GM12878 (cell line): ENCODE results near the gene KAT14. TPM values are rescaled to one million over a fixed set of nuclear protein-coding genes. Genes with fewer than 3 reads are reported as not detected.

Experiments used
- BMI1 ChIP-seq: fragments of 450-650 bp; IDR thresholded peaks from 2 replicates; pipeline ENCODE4 v1.6.1; 2016; ENCODE audit warnings: mild to moderate bottlenecking, moderate library complexity, borderline replicate concordance
- CREB1 ChIP-seq: IDR thresholded peaks from 2 replicates; pipeline ENCODE4 v1.6.1; 2012; ENCODE audit warnings: low read depth, mild to moderate bottlenecking, inconsistent platforms
- DPF2 ChIP-seq: fragments of 450-650 bp; IDR thresholded peaks from 2 replicates; pipeline ENCODE4 v1.6.1; 2017; ENCODE audit warnings: mild to moderate bottlenecking
- IRF3 ChIP-seq: fragments of 450-650 bp; IDR thresholded peaks from 2 replicates; pipeline ENCODE4 v1.6.1; 2014; ENCODE audit warnings: mild to moderate bottlenecking
- MYC ChIP-seq: IDR thresholded peaks from 2 replicates; pipeline ENCODE4 v1.6.1; 2011; ENCODE audit warnings: mild to moderate bottlenecking, low read length, moderate library complexity, inconsistent platforms; ENCODE audit not compliant: insufficient read depth, insufficient replicate concordance, insufficient read length, severe bottlenecking
- NFYB ChIP-seq: IDR thresholded peaks from 2 replicates; pipeline ENCODE4 v1.6.1; 2011; ENCODE audit warnings: low read depth, mild to moderate bottlenecking, low read length, improper control_type of control experiment, moderate library complexity; ENCODE audit not compliant: insufficient read depth
- NR2C1 ChIP-seq: fragments of 450-650 bp; IDR thresholded peaks from 2 replicates; pipeline ENCODE4 v1.6.1; 2017; ENCODE audit warnings: antibody characterized with exemption, mild to moderate bottlenecking, moderate library complexity
- PML ChIP-seq: IDR thresholded peaks from 2 replicates; pipeline ENCODE4 v1.6.1; 2012; ENCODE audit warnings: low read length, inconsistent platforms
- POLR2A ChIP-seq: IDR thresholded peaks from 2 replicates; pipeline ENCODE4 v1.6.1; 2011; ENCODE audit warnings: low read depth, mild to moderate bottlenecking, low read length
- POLR2AphosphoS5 ChIP-seq: IDR thresholded peaks from 2 replicates; pipeline ENCODE4 v1.6.1; 2011; ENCODE audit warnings: mild to moderate bottlenecking, low read length, inconsistent platforms
- RUNX3 ChIP-seq: IDR thresholded peaks from 2 replicates; pipeline ENCODE4 v1.6.1; 2012; ENCODE audit warnings: low read length, inconsistent platforms
- SPI1 ChIP-seq: IDR thresholded peaks from 2 replicates; pipeline ENCODE4 v1.6.1; 2011; ENCODE audit warnings: low read depth, mild to moderate bottlenecking, low read length, moderate library complexity, borderline replicate concordance; ENCODE audit not compliant: insufficient read depth
- TCF12 ChIP-seq: IDR thresholded peaks from 2 replicates; pipeline ENCODE4 v1.6.1; 2011; ENCODE audit warnings: low read depth, mild to moderate bottlenecking, low read length
- YBX1 ChIP-seq: fragments of 450-650 bp; IDR thresholded peaks from 2 replicates; pipeline ENCODE4 v1.6.1; 2016; ENCODE audit warnings: antibody characterized with exemption
- ZBTB33 ChIP-seq: fragments of 450-650 bp; IDR thresholded peaks from 2 replicates; pipeline ENCODE4 v1.6.1; 2017; ENCODE audit warnings: mild to moderate bottlenecking
- polyA plus RNA-seq, 11 experiments: library from polyadenylated mRNA; depleted of rRNA in 4 of 11; unstranded in 6 of 11; stranded (reverse) in 5 of 11; fragments of >200 nt; fragmentation: Nextera tagmentation in 4 of 11; fragmentation: Illumina TruSeq in 1 of 11; extraction: Ambion mirVana in 4 of 11; extraction: Trizol in 1 of 11; gene quantifications; 1 replicate in 1 of 11; 2 replicates in 10 of 11; pipeline versions ENCODE4 v1.2.1 to v1.2.3, GENCODE V29; 2011 to 2016; ENCODE audit warnings: inconsistent platforms in 2 of 11, missing spikeins in 2 of 11, low read depth in 1 of 11
- total RNA-seq, 4 experiments: library from RNA; depleted of rRNA in 3 of 4; stranded (reverse); fragments of >200 nt in 3 of 4; fragmentation: Illumina TruSeq in 1 of 4; extraction: Trizol in 1 of 4; gene quantifications; 2 replicates each; pipeline versions ENCODE4 v1.2.1 to v1.2.3, GENCODE V29; 2013 to 2021
- TF ChIP-seq, protein P1 (sequence below): fragments of 450-650 bp; IDR thresholded peaks from 2 replicates; pipeline ENCODE4 v1.6.1; 2017; ENCODE audit warnings: mild to moderate bottlenecking, moderate library complexity
- TF ChIP-seq, protein P2 (sequence below): fragments of 450-650 bp; IDR thresholded peaks from 2 replicates; pipeline ENCODE4 v1.6.1; 2016; ENCODE audit warnings: mild to moderate bottlenecking, moderate library complexity, borderline replicate concordance

Gene KAT14
- total and polyA plus RNA-seq, 10 of the 15 experiments (the other 5 are each of a cell fraction or from before 2014, with no cell fraction given), result 4.0 to 19.9 (median 13.9) TPM

DNA sequence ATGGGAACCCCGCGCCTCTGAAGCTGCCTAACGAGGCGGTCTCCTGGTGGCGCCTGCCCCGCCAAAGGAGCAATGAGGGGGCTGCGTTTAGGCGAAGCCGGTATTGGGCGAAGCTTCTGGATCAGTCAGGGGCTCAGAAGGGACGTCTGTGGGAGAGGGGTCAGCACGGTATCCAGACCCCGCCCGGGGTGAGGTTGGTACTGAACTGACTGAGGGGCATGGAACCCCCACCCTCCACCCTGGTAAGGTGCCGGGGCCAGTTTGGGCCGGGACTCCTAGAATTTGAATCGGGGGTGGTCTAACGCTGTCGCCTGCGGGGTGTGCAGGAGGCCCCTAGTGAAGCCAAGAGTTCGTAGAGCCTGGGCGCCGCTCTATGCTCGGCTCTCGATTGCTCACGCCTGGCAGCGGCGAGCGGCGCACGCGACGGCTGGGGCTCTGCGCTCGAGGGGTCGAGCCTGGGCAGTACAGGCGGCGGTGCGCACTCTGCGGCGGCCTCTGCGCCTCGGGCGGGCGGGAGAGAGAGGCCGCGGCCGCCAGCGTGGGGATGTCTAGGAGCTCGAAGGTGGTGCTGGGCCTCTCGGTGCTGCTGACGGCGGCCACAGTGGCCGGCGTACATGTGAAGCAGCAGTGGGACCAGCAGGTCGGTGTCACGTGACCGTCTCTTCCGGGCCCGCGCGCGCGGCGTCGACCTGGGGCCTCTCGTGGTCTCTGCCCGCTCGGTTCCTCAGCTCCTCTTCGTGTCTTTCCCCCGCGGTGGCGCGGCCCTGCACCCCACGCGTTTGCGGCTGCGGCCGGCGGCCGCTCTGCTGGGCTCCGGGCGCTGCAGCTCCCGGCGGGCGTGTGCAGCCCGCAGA is at the start of gene KAT14, which contains the start of gene PET117 (continued):
- no peak for TF ChIP-seq ZBTB33
- TF ChIP-seq, protein P1, sequence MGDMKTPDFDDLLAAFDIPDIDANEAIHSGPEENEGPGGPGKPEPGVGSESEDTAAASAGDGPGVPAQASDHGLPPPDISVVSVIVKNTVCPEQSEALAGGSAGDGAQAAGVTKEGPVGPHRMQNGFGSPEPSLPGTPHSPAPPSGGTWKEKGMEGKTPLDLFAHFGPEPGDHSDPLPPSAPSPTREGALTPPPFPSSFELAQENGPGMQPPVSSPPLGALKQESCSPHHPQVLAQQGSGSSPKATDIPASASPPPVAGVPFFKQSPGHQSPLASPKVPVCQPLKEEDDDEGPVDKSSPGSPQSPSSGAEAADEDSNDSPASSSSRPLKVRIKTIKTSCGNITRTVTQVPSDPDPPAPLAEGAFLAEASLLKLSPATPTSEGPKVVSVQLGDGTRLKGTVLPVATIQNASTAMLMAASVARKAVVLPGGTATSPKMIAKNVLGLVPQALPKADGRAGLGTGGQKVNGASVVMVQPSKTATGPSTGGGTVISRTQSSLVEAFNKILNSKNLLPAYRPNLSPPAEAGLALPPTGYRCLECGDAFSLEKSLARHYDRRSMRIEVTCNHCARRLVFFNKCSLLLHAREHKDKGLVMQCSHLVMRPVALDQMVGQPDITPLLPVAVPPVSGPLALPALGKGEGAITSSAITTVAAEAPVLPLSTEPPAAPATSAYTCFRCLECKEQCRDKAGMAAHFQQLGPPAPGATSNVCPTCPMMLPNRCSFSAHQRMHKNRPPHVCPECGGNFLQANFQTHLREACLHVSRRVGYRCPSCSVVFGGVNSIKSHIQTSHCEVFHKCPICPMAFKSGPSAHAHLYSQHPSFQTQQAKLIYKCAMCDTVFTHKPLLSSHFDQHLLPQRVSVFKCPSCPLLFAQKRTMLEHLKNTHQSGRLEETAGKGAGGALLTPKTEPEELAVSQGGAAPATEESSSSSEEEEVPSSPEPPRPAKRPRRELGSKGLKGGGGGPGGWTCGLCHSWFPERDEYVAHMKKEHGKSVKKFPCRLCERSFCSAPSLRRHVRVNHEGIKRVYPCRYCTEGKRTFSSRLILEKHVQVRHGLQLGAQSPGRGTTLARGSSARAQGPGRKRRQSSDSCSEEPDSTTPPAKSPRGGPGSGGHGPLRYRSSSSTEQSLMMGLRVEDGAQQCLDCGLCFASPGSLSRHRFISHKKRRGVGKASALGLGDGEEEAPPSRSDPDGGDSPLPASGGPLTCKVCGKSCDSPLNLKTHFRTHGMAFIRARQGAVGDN, result peak; percentile 83; the same call in 1 of the 2 replicates
- TF ChIP-seq RUNX3, result peak; percentile 49
- TF ChIP-seq NR2C1, result no peak
- TF ChIP-seq POLR2AphosphoS5, result peak; percentile 83
- no peak for TF ChIP-seq BMI1
- TF ChIP-seq, protein P2, sequence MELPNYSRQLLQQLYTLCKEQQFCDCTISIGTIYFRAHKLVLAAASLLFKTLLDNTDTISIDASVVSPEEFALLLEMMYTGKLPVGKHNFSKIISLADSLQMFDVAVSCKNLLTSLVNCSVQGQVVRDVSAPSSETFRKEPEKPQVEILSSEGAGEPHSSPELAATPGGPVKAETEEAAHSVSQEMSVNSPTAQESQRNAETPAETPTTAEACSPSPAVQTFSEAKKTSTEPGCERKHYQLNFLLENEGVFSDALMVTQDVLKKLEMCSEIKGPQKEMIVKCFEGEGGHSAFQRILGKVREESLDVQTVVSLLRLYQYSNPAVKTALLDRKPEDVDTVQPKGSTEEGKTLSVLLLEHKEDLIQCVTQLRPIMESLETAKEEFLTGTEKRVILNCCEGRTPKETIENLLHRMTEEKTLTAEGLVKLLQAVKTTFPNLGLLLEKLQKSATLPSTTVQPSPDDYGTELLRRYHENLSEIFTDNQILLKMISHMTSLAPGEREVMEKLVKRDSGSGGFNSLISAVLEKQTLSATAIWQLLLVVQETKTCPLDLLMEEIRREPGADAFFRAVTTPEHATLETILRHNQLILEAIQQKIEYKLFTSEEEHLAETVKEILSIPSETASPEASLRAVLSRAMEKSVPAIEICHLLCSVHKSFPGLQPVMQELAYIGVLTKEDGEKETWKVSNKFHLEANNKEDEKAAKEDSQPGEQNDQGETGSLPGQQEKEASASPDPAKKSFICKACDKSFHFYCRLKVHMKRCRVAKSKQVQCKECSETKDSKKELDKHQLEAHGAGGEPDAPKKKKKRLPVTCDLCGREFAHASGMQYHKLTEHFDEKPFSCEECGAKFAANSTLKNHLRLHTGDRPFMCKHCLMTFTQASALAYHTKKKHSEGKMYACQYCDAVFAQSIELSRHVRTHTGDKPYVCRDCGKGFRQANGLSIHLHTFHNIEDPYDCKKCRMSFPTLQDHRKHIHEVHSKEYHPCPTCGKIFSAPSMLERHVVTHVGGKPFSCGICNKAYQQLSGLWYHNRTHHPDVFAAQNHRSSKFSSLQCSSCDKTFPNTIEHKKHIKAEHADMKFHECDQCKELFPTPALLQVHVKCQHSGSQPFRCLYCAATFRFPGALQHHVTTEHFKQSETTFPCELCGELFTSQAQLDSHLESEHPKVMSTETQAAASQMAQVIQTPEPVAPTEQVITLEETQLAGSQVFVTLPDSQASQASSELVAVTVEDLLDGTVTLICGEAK, result no peak
- TF ChIP-seq CREB1, result peak; percentile 69; the same call in 1 of the 2 replicates
- no peak for TF ChIP-seq YBX1
- TF ChIP-seq TCF12, result peak; percentile 91
- no peak for TF ChIP-seq IRF3
- no peak for TF ChIP-seq SPI1
- TF ChIP-seq DPF2, result peak; percentile 93
- peak; percentile 73; the same call in 1 of the 2 replicates for TF ChIP-seq PML
- TF ChIP-seq NFYB, result no peak
- TF ChIP-seq MYC, result peak; percentile 83
- TF ChIP-seq POLR2A, result peak; percentile 92
